MM.1S (cell line): ENCODE results near the gene UBE2Q2.
"Not testable (repeated sequence)": the region's sequence is repeated elsewhere in the genome, so short reads cannot be mapped to it uniquely, and the experiment has no call there.

Source experiments
- DNase-seq: peaks from one replicate; pipeline ENCODE4 v3.0.0-alpha.2; 2015
- H2AFZ ChIP-seq: fragments of 300-600 bp; sonication (generic); 2 replicates; pipeline ENCODE4 v1.6.0; 2016; ENCODE audit warnings: antibody characterized with exemption, low read length
- H3F3A ChIP-seq: fragments of 300-600 bp; sonication (generic); 2 replicates; pipeline ENCODE4 v1.6.1; 2016; ENCODE audit warnings: mild to moderate bottlenecking, antibody characterized with exemption, low read length, moderate library complexity, mixed read lengths; ENCODE audit not compliant: insufficient read depth
- H3K27ac ChIP-seq: fragments of 300-600 bp; sonication (generic); 2 replicates; pipeline ENCODE4 v1.5.1; 2016; ENCODE audit warnings: mild to moderate bottlenecking, low read length
- H3K27me3 ChIP-seq: fragments of 300-600 bp; sonication (generic); replicated peaks from 2 replicates; pipeline ENCODE4 v1.6.0; 2016; ENCODE audit warnings: low read length; ENCODE audit not compliant: insufficient read depth
- H3K36me3 ChIP-seq: fragments of 300-600 bp; sonication (generic); replicated peaks from 2 replicates; pipeline ENCODE4 v1.6.1; 2016; ENCODE audit warnings: mild to moderate bottlenecking, low read length, mixed read lengths; ENCODE audit not compliant: insufficient read depth
- H3K4me1 ChIP-seq: fragments of 300-600 bp; sonication (generic); 2 replicates; pipeline ENCODE4 v1.6.1; 2016; ENCODE audit warnings: low read length, mixed read lengths
- H3K4me2 ChIP-seq: fragments of 300-600 bp; sonication (generic); 2 replicates; pipeline ENCODE4 v1.6.0; 2016; ENCODE audit warnings: low read depth, low read length
- H3K4me3 ChIP-seq: fragments of 300-600 bp; sonication (generic); 2 replicates; pipeline ENCODE4 v1.5.1; 2016; ENCODE audit warnings: low read length, mixed read lengths
- H3K79me2 ChIP-seq: fragments of 300-600 bp; sonication (generic); 2 replicates; pipeline ENCODE4 v1.6.1; 2016; ENCODE audit warnings: mixed run types, low read length, mixed read lengths
- H3K9ac ChIP-seq: fragments of 300-600 bp; sonication (generic); 2 replicates; pipeline ENCODE4 v1.6.1; 2016; ENCODE audit warnings: low read length, mixed read lengths
- H3K9me2 ChIP-seq: fragments of 300-600 bp; sonication (generic); replicated peaks from 2 replicates; pipeline ENCODE4 v1.6.1; 2016; ENCODE audit warnings: mild to moderate bottlenecking, low read length, mixed read lengths; ENCODE audit not compliant: insufficient read depth
- H3K9me3 ChIP-seq: fragments of 300-600 bp; sonication (generic); replicated peaks from 2 replicates; pipeline ENCODE4 v1.6.1; 2016; ENCODE audit warnings: mild to moderate bottlenecking, low read length, mixed read lengths; ENCODE audit not compliant: insufficient read depth
- H4K20me1 ChIP-seq: fragments of 300-600 bp; sonication (generic); 2 replicates; pipeline ENCODE4 v1.6.1; 2016; ENCODE audit warnings: mild to moderate bottlenecking, low read length, moderate library complexity, mixed read lengths; ENCODE audit not compliant: insufficient read depth
- EZH2 ChIP-seq: fragments of 300-600 bp; sonication (generic); optimal IDR thresholded peaks from 2 replicates; pipeline ENCODE3; 2017; ENCODE audit warnings: low read depth, mild to moderate bottlenecking, antibody characterized with exemption, low read length, mixed read lengths
- EZH2phosphoT487 ChIP-seq: fragments of 300-600 bp; sonication (generic); IDR thresholded peaks from 2 replicates; pipeline ENCODE4 v1.6.1; 2018; ENCODE audit warnings: antibody characterized with exemption, low read length
- TF ChIP-seq, protein P1 (sequence below): fragments of 300-600 bp; sonication (generic); IDR thresholded peaks from 2 replicates; pipeline ENCODE4 v1.5.1; 2016; ENCODE audit warnings: antibody characterized with exemption, low read length, mixed read lengths

The UBE2Q2 gene

DNA sequence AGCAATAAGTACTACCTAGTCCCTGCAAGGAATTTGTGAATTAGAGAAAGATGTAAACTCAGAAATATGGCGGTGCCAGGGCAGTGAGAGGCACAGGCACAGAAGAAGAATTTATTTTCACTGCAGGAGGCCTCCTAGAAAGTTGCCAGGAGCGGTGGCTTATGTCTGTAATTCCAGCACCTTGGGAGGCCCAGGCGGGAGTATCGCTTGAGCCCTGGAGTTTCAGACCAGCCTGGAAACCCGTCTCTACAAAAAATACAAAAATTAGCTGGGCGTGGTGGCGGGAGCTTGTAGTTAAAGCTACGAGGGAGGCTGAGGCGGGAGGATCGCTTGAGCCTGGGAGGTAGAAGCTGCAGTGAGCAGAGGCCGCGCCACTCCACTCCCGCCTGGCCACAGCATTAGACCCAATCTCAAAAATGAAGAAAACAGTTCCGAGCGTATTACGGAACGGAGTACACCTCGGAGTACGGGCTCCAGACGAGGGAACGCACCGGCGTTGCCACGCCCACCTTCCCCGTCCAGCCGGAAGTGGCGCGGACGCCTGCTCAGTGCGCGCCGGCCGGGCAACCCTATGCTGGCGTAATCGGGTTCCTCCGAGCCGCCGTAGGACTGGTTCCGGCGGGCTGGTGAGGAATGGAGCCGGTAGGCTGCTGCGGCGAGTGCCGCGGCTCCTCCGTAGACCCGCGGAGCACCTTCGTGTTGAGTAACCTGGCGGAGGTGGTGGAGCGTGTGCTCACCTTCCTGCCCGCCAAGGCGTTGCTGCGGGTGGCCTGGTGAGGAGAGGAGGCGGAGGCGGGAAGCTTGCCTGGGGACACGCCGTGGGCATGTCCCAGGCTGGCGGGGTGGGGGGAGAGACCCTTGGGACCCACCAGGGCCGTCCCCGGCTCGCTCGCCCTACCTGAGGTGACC lies 60.3 kb downstream of the UBE2Q2 start, which contains the start of gene FBXO22:
FBXO22 (plus strand) TSS at position 548 of the 909 bp plus-strand sequence; CDS start at position 634, 86 bp downstream.
- peak within 1 kb of the TSS; percentile 89 for H3K4me3 ChIP-seq
- H3K9ac ChIP-seq, result peak within 1 kb of the TSS; percentile 79
- peak; percentile 95 for DNase-seq
- H2AFZ ChIP-seq, result peak within 1 kb of the TSS; percentile 74
- H3K36me3 ChIP-seq, result no peaks in the 10 kb centered on the region; the same call in 1 of the 2 replicates
- peak within 1 kb of the TSS; percentile 75; the same call in 1 of the 2 replicates for H3K27ac ChIP-seq
- H3K9me3 ChIP-seq, result no peaks in the 10 kb centered on the region
- H3K79me2 ChIP-seq, result peaks cover 45% of the 10 kb centered on the region
- H3K27me3 ChIP-seq, result no peaks in the 10 kb centered on the region
- H3K4me2 ChIP-seq, result peak within 1 kb of the TSS; percentile 80
- H4K20me1 ChIP-seq, result no peaks in the 10 kb centered on the region
- no peaks in the 10 kb centered on the region for H3K9me2 ChIP-seq
- TF ChIP-seq, protein P1, sequence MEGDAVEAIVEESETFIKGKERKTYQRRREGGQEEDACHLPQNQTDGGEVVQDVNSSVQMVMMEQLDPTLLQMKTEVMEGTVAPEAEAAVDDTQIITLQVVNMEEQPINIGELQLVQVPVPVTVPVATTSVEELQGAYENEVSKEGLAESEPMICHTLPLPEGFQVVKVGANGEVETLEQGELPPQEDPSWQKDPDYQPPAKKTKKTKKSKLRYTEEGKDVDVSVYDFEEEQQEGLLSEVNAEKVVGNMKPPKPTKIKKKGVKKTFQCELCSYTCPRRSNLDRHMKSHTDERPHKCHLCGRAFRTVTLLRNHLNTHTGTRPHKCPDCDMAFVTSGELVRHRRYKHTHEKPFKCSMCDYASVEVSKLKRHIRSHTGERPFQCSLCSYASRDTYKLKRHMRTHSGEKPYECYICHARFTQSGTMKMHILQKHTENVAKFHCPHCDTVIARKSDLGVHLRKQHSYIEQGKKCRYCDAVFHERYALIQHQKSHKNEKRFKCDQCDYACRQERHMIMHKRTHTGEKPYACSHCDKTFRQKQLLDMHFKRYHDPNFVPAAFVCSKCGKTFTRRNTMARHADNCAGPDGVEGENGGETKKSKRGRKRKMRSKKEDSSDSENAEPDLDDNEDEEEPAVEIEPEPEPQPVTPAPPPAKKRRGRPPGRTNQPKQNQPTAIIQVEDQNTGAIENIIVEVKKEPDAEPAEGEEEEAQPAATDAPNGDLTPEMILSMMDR, result no peak
- H3F3A ChIP-seq, result peaks cover 10% of the 10 kb centered on the region
- peaks cover 14% of the 10 kb centered on the region for H3K4me1 ChIP-seq

DNA sequence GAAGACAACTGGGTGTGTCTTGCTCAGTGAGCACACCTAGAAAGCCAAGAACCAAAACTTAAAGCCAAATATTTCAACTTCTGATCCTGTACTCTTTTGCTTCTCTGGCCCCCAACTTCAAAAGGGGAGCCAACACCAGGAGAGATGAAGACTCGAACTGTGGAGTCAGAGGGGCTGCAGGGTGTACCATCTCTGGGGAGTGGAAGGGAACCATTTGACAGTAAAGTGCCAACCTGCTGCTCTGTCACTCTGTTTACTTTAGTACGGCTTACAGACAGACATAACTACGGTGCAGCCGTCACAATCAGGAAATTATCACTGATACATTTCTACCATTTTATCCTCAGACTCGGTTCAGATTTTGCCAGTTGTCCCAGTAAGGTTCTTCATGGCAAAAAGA lies 62.0 kb downstream of the UBE2Q2 start:
- Histone ChIP-seq H3F3A (peaks cover 10% of the 10 kb centered on the region), H3K27me3 (no peaks in the 10 kb centered on the region), H3K4me3 (no peak overlapping the region), H3K9me3 (no peaks in the 10 kb centered on the region), H3K9ac (no peak overlapping the region), H3K79me2 (peaks cover 61% of the 10 kb centered on the region), H2AFZ (no peak overlapping the region), H4K20me1 (no peaks in the 10 kb centered on the region), H3K36me3 (no peaks in the 10 kb centered on the region; the same call in 1 of the 2 replicates), H3K27ac (no peak overlapping the region), H3K4me1 (peaks cover 14% of the 10 kb centered on the region), H3K9me2 (no peaks in the 10 kb centered on the region), H3K4me2 (peak overlapping the region; percentile 6; the same call in 1 of the 2 replicates)
- no peak for DNase-seq
- no peak for TF ChIP-seq EZH2phosphoT487
- TF ChIP-seq EZH2, result no peak
- TF ChIP-seq, protein P1, result no peak

DNA sequence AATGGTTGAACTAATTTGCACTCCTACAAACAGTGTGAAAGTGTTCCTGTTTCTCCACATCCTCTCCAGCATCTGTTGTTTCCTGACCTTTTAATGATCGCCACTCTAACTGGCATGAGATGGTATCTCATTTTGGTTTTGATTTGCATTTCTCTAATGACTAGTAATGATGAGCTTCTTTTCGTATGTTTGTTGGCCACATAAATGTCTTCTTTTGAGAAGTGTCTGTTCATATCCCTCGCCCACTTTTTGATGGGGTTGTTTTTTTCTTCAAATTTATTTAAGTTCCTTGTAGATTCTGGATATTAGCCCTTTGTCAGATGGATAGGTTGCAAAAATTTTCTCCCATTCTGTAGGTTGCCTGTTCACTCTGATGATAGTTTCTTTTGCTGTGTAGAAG lies 67.1 kb downstream of the UBE2Q2 start:
- not testable (repeated sequence) for H3K4me1 ChIP-seq, H3K9me3 ChIP-seq, H3K27me3 ChIP-seq, H3K4me2 ChIP-seq, H3K9ac ChIP-seq, H3K27ac ChIP-seq, H3K4me3 ChIP-seq, H3K9me2 ChIP-seq, DNase-seq, H4K20me1 ChIP-seq, H2AFZ ChIP-seq, H3F3A ChIP-seq, H3K36me3 ChIP-seq
- peaks cover 74% of the 10 kb centered on the region for H3K79me2 ChIP-seq

GRCh38 chr15:75916978-75917377 lies 73.7 kb downstream of the UBE2Q2 start:
- DNase-seq, result no peak
- Histone ChIP-seq H3K9me2 (no peaks in the 10 kb centered on the region), H4K20me1 (no peaks in the 10 kb centered on the region), H3K36me3 (peaks cover 5% of the 10 kb centered on the region), H3K9ac (no peak overlapping the region), H3K4me1 (peaks cover 8% of the 10 kb centered on the region), H3F3A (no peaks in the 10 kb centered on the region), H3K4me2 (no peak overlapping the region), H3K79me2 (peaks cover 23% of the 10 kb centered on the region), H3K9me3 (no peaks in the 10 kb centered on the region), H3K27me3 (no peaks in the 10 kb centered on the region), H2AFZ (no peak overlapping the region), H3K4me3 (no peak overlapping the region), H3K27ac (no peak overlapping the region)
- TF ChIP-seq EZH2phosphoT487 (no peak), EZH2 (no peak)
- TF ChIP-seq, protein P1, result no peak
